Endothelial cell (in vitro differentiated cells): ENCODE data around the gene SCYL3. TPM values are rescaled to one million over a fixed set of nuclear protein-coding genes. Genes with fewer than 3 reads are reported as not detected.

Experiments
- DNase-seq: peaks from one replicate; pipeline ENCODE4 v3.0.0; 2021; ENCODE audit warnings: low spot score
- H3K27ac Mint-ChIP-seq: one replicate; pipeline ENCODE4 v1.8.0; 2021; ENCODE audit warnings: mixed read lengths, inconsistent platforms; ENCODE audit not compliant: unreplicated experiment
- H3K27me3 Mint-ChIP-seq: one replicate; pipeline ENCODE4 v1.8.0; 2021; ENCODE audit warnings: mild to moderate bottlenecking, moderate library complexity, mixed read lengths, inconsistent platforms; ENCODE audit not compliant: unreplicated experiment
- H3K36me3 Mint-ChIP-seq: one replicate; pipeline ENCODE4 v1.8.0; 2021; ENCODE audit warnings: mild to moderate bottlenecking, low read depth, mixed read lengths, inconsistent platforms; ENCODE audit not compliant: unreplicated experiment
- H3K4me1 Mint-ChIP-seq: one replicate; pipeline ENCODE4 v1.8.0; 2021; ENCODE audit warnings: mild to moderate bottlenecking, mixed read lengths, inconsistent platforms; ENCODE audit not compliant: unreplicated experiment
- H3K4me3 Mint-ChIP-seq: one replicate; pipeline ENCODE4 v1.8.0; 2021; ENCODE audit warnings: mild to moderate bottlenecking, mixed read lengths, inconsistent platforms; ENCODE audit not compliant: unreplicated experiment
- H3K9me3 Mint-ChIP-seq: one replicate; pipeline ENCODE4 v1.8.0; 2021; ENCODE audit warnings: mixed read lengths, inconsistent platforms; ENCODE audit not compliant: unreplicated experiment
- total RNA-seq: library from RNA; stranded (reverse); fragmentation: NEBNext Ultra II Directional; extraction: Animal tissue kit (Norgen Biotek cat#: 25700); gene quantifications from one replicate; pipeline ENCODE4 v1.2.1, GENCODE V29; 2021; ENCODE audit not compliant: unreplicated experiment
- TF ChIP-seq, protein P1 (sequence below): fragments of 200-600 bp; sonication (generic); IDR thresholded peaks from one replicate; pipeline ENCODE4 v1.5.0; 2021; ENCODE audit warnings: antibody characterized with exemption; ENCODE audit not compliant: unreplicated experiment

Gene SCYL3
- total RNA-seq, 1 donor from 2014 or later: 19.2 TPM

DNA sequence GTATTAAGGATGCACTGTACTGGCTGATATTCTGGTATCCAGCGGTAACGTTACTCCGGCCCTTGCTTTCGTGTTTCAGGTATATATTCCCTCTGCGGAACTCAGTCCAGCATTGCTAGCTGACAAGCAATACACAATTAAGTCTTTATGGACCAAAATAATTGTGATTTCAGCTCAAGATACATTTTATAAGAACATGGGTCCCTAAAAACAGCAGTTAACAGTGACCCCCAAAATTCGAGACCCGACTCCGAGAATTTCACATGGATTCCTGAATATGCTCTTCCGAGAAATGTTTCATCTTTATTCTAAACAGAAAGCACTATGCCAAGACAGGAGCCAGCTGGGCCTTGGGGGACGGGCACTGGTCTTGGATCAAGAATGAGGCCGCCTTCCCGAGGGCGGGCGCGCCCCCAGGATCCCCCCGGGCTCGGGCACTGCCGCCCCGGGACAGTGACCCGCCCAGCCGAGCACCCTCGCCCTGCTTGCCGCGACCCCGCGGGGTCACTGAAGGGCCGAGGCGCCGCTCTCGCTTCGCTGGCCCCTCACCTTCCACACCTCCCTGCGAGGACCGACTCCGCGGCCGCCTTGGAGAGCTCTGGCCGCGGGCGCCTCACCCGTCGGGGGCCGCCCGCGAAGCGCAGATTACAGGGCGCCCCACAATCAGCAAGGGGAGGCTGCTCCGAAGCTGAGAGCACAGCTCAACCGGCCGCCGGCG lies 610 bp downstream of the SCYL3 start:
- Mint-ChIP-seq H3K4me1 (peaks cover 52% of the 10 kb centered on the region), H3K27me3 (peaks cover 8% of the 10 kb centered on the region)

DNA sequence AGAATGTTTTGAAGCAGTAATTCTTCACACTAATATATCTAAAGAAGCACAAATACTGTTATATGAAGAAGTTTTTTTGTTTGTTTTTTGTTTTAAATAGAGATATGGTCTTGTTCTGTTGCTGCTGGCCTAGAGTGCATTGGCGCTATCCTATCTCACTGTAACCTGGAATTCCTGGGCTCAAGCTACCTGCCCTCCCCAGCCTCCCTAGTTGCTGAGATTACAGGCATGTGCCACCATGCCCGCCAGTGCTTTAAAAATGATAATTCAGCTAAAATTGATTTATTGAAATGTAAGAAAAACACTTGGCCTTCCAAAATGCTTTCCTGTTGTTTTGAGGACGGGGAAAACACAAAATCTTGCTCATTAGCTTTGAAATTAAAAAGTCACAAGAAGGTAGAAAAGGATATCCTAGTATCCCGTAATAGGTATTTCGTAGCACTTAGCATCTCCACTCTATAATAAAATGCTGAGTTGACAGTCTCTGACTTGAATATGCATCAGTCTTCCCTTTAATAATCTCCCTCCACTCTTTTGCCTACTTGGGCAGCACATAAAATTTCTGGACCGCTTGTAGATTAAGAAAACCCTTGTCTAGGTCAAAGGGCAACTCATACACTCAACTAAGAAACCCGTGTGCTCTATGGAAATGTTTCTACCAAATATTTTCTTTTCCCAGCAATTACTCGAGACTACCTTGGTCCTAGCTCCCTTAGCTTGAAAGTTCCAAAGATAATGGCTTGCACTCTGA lies 1.3 kb downstream of the SCYL3 start:
- H3K27ac Mint-ChIP-seq: peak overlapping the region; percentile 59
- TF ChIP-seq, protein P1, sequence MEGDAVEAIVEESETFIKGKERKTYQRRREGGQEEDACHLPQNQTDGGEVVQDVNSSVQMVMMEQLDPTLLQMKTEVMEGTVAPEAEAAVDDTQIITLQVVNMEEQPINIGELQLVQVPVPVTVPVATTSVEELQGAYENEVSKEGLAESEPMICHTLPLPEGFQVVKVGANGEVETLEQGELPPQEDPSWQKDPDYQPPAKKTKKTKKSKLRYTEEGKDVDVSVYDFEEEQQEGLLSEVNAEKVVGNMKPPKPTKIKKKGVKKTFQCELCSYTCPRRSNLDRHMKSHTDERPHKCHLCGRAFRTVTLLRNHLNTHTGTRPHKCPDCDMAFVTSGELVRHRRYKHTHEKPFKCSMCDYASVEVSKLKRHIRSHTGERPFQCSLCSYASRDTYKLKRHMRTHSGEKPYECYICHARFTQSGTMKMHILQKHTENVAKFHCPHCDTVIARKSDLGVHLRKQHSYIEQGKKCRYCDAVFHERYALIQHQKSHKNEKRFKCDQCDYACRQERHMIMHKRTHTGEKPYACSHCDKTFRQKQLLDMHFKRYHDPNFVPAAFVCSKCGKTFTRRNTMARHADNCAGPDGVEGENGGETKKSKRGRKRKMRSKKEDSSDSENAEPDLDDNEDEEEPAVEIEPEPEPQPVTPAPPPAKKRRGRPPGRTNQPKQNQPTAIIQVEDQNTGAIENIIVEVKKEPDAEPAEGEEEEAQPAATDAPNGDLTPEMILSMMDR: no peak
- H3K4me1 Mint-ChIP-seq: peaks cover 47% of the 10 kb centered on the region
- H3K27me3 Mint-ChIP-seq: peaks cover 8% of the 10 kb centered on the region
- peaks cover 5% of the 10 kb centered on the region for H3K36me3 Mint-ChIP-seq
- no peaks in the 10 kb centered on the region for H3K9me3 Mint-ChIP-seq
- peak overlapping the region; percentile 93 for H3K4me3 Mint-ChIP-seq
- DNase-seq: no peak

More for the DNA sequence above, 610 bp downstream of the SCYL3 start:
- peak overlapping the region; percentile 59 for H3K27ac Mint-ChIP-seq
- no peak for DNase-seq
- peak overlapping the region; percentile 93 for H3K4me3 Mint-ChIP-seq
- no peaks in the 10 kb centered on the region for H3K9me3 Mint-ChIP-seq
- H3K36me3 Mint-ChIP-seq: peaks cover 5% of the 10 kb centered on the region
- TF ChIP-seq, protein P1: no peak

GRCh38 chr1:169891539-169891885 lies 2.2 kb downstream of the SCYL3 start:
- H3K4me3 Mint-ChIP-seq: peak overlapping the region; percentile 74

DNA sequence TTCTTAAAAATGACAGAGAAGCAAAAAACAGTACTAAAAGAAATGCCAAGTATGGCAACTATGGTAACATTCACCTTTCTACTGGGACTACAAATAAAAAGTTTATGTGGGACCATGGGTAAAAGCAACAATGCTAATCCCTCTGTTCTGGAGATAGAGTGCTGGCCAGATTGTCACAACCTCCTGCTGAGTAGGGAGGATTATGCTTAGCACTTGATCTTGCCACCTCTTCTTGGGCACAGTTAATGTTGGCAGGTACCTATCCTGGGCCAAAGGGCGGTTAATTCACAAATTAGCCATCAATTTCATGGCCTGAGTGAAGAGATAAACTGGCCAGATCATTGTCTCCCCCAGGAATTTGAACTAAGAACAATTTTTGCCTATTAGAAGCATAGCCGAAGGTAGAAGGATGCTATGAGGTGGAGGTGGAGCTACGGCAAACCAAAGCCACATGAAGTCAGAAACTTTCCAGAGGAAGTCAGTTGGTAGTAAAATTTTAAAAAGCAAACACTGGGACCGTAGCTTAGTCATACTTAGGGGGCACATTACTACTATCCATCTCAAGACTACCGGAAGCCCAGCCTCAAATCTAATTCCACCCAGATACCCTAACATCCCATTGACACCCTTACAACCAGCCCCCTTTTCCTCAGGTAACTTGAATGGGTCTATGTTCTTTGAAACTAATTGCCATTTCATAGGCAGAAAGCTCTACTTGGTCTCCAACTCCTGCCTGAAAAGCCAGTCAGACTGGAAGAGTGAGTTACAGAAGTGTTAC lies 2.7 kb downstream of the SCYL3 start:
- Mint-ChIP-seq H3K4me1 (peaks cover 35% of the 10 kb centered on the region), H3K9me3 (no peaks in the 10 kb centered on the region), H3K36me3 (peaks cover 5% of the 10 kb centered on the region), H3K27ac (no peak overlapping the region), H3K27me3 (peaks cover 6% of the 10 kb centered on the region), H3K4me3 (peak overlapping the region; percentile 74)
- DNase-seq: no peak
- TF ChIP-seq, protein P1: no peak

More at GRCh38 chr1:169891539-169891885, 2.2 kb downstream of the SCYL3 start:
- TF ChIP-seq, protein P1: no peak
- no peaks in the 10 kb centered on the region for H3K9me3 Mint-ChIP-seq
- H3K36me3 Mint-ChIP-seq: peaks cover 5% of the 10 kb centered on the region
- no peak overlapping the region for H3K27ac Mint-ChIP-seq
- peaks cover 39% of the 10 kb centered on the region for H3K4me1 Mint-ChIP-seq
- DNase-seq: no peak
- peaks cover 7% of the 10 kb centered on the region for H3K27me3 Mint-ChIP-seq
